Activated effector memory CD4-positive, alpha-beta T cell treated with Interleukin-2 at 50 U/mL for 16 hours (primary cell): ENCODE results near the gene STX18.
"Not testable (repeated sequence)": the region's sequence is repeated elsewhere in the genome, so short reads cannot be mapped to it uniquely, and the experiment has no call there.

Source experiments
- DNase-seq: peaks from one replicate; pipeline ENCODE4 v3.0.0-alpha.2; 2020

The STX18 gene

DNA sequence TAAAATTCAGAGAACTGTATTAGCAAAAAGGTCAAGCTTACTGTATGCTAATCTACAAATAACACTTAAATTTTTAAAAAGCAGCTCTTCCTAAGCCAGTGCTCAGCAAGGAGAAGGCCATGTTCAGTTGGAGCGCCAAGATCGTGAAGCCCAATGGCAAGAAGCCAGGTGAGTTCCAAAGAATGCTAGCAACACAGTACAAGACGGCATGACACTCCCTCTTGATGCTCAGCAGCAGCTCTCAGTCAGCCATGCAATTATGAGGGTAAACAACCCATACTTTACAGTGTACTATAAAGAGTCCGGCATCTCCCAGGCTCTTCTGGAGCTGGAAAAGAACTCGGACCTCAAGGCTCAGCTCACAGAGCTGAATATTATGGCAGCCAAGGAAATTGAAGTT lies 34.9 kb downstream of the STX18 start:
- DNase-seq: no peak

DNA sequence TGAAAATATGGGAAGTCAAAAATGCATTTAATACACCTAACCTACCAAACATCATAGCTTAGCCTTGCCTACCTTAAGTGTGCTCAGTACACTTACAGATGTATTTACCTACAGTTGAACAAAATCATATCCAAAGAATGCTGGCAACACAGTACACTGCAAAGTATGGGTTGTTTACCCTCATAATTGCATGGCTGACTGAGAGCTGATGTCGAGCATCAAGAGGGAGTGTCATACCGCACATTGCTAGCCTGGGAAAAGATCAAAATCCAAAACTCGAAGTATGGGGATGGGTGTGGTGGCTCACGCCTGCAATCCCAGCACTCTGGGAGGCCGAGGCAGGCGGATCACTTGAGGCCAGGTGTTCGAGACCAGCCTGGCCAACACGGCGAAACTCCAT lies 36.6 kb downstream of the STX18 start:
- not testable (repeated sequence) for DNase-seq

DNA sequence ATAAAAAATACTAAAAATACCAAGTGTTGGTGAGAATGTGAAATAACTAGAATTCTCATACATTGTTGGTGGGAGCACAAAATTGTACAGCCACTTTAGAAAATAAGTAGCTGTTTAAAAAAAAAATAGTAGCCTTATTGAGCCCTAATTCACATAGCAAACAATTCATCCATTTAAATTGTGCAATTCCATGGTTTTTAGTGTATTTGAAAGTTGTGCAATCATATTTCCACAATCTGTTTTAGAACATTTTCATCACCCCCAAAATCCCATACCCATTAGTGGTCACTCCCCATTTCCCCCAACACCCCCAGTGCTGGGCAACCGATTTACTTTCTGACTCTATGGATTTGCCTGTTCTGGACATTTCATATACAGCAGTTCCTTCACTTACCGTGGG lies 37.1 kb downstream of the STX18 start:
- DNase-seq: no peak

- peak; percentile 9 for DNase-seq
Observed at GRCh38 chr4:4502694-4503311, 39.0 kb downstream of the STX18 start.

DNA sequence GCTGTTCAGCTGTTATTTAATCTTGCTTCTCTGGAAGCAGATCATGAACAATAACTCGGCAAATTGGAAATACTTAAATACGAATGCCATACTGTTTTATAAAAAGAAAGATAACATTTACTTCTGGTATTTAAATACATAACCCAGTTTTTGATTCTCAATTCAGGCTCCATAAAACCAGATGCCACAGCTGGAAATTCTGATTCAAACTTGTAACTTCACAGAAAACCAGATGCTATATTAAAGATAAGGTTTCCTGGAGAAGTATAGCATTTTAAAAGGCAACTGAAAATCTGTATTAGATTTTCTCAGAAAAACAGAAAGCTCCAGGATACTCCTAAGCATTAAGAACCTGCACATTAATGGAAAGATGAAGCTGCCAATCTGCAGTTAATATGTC lies 40.2 kb downstream of the STX18 start:
- no peak for DNase-seq

DNA sequence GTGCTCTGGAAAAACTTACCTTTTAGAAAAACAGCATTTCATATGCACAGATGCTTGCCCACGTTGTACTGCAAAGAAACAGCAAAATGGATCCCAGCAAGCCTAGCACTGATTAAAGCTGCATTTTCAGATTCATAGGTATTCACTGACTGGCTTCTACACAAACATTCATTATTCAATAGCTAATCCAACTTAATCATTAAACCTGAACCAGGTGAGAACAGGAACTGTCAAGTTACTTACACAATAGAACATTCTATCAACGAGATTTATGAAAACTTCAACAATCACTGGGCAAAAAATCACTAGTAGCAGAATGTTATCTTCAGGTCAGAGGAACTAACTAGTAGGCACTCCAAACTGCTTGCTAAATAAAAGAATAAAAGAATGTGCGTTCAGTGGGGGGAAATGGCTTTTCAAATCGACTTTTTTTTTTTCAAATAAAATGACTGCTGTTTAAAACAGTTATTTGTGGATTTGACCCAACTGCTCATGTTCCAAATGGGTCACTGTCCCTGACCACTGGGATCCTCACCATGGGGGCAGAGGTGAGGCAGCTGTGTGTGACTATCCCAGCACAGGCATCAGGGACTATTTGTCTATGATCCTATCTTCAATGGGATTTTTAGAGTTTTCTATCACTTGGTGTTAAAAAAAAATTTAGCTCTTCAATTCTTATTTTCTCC lies 42.3 kb downstream of the STX18 start:
- no peak for DNase-seq

GRCh38 chr4:4496592-4497372 lies 45.1 kb downstream of the STX18 start:
- DNase-seq: no peak

GRCh38 chr4:4494882-4495281 lies 47.0 kb downstream of the STX18 start:
- DNase-seq: no peak

- DNase-seq: no peak
Observed at GRCh38 chr4:4492161-4492847, 49.5 kb downstream of the STX18 start.

- no peak for DNase-seq
Observed at GRCh38 chr4:4491396-4491893, 50.4 kb downstream of the STX18 start.

GRCh38 chr4:4490816-4491215 lies 51.0 kb downstream of the STX18 start:
- no peak for DNase-seq

DNA sequence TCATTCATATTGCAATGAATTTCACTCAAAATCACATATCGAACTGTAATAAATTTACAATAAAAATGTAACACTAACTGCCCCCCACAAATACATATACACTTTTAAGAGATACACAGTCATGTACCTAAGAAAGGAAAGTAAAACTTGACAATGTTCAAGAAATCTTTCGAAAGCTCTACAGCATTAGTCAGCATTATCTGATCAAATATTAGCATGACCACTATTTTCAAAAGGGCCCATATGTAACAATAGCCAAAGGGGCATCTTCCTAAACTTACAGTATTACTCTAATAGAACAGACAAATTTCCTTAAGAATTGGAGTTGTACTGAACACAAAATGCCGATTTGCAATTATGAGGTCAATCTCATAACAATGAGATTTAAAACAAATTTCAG lies 51.8 kb downstream of the STX18 start:
- DNase-seq: no peak

DNA sequence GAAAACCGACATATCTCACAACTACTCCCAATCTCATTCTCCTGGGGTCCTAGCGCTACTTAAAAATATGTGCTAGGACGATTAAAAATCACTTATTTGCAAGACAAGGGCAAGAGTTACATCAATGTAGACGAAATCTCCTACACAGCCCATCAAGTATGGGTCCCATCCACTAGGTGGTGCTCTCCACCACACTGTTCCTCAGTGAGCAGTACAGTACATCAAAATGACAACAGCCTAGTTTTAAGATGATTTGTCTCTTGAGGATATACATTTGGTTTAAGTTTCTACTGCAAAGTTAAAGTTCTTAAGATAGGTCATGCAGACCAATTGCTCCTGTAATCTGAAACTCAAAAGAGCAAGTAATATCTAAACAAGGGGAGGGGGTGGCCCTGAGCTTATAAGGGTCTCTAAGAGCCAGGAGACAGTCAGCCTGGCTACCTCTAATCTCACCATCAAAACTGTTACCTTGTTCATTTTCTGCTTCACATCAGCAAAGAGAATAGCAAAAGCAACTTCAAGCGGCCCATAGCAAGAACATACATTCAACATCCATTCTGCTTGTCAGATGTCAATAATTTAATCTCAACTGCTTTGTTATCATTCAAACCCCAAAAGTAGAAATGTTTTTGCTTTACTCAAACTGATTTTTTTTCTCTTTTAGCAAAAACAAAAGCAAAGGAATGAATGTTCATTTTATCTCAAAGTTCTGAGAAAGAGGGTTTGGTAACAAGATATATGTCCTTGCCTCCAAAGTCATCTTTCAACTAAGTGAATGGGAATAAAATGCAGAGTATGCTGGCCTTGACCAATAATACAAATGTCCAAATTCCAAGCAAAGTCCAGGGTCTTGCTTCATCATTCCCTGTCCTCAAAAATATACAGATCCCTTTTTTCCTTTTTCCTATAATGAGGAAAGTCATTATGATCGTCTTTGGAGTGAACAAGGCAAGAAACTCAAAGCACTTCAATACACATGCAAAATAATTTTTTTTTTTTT lies 53.1 kb downstream of the STX18 start:
- DNase-seq: peak; percentile 49

DNA sequence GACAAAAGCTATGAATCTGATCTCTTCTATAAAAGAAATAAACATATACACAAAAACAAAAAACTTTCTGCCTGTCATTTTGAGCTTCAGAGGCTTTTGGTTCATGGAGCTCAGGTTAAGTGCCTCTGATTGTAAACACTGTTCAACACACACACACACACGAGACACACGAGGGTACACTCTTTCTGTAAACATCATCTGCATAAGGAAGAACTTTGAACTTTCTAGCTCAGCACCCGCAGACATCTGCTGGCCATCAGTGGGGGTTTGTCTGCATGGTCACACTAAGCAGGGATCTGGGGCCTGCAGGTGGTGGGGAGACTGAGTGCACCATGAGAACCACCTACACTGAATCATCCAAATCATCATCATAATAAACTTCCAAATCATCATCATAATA lies 54.9 kb downstream of the STX18 start:
- no peak for DNase-seq

DNA sequence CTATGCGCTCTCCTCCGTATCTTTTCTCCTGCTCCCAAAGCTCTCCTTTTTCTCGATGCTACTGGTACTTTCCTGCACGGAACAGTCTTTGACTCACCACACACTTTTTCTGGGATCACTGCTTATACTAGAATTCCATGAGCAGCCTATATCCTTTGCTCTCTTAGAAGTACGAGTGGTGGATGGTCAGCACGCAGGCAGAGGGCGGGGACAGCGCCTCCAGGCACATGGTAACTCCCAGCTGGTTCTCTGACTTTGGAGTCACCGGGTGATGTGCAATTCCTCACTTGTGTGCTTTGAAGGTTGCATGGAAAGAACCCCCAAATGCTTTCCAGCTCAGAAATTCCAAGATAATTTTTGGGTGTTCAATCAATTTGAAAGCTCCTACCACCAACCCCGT lies 56.0 kb downstream of the STX18 start:
- DNase-seq: no peak

GRCh38 chr4:4481399-4481994 lies 60.4 kb downstream of the STX18 start:
- DNase-seq: no peak

GRCh38 chr4:4480685-4481398 lies 61.0 kb downstream of the STX18 start:
- no peak for DNase-seq

- no peak for DNase-seq
Observed at GRCh38 chr4:4480205-4480604, 61.6 kb downstream of the STX18 start.

DNA sequence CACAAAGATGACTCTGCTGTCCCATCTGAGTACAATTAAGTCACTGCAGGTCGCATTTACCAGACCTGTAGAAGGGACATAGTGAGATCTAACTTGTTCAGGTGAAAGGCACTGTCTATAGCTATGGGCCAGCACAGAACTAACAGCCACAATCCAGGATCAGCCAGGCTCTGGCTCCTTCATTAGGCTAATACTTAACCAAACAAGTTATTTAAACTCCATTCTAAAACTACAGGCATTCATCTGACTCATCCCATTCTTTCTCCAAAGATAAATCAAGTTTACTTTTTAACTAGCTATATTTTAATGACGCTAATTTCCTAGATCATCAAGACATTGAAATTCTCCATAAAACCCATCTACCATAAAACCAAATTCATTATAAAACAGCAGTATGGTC lies 62.5 kb downstream of the STX18 start:
- DNase-seq: no peak

GRCh38 chr4:4477796-4478195 lies 64.1 kb downstream of the STX18 start:
- no peak for DNase-seq

DNA sequence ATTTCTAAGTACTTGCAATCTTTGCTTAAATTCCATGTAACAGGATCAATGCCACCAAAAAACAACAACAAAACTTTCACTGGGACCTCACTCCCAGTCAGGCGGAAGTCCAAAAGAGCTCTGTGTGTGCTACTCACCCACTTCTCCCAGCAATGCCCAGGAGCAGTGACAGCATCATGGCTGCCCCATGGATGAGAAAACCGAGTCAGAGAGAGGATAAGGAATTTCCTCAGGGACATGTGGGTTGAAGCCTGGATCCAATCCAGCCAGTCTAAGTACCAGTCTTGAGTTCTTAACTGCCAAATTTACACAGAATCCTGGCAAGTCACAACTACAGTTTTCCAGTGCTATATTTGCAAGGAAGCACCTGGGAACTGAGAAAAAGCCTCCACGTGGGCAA lies 64.5 kb downstream of the STX18 start:
- DNase-seq: no peak
